K562 (cell line): Measurements from ENCODE around the gene KCNH3. TPM values are rescaled to one million over a fixed set of nuclear protein-coding genes. Genes with fewer than 3 reads are reported as not detected.

Experiments used
- ATAC-seq: fragments of 200-7000 bp; cut with Tn5 transposase; 3 replicates; pipeline ENCODE4 v1.9.1; 2020; ENCODE audit warnings: moderate library complexity
- BruUV-seq: library from RNA; stranded (reverse); fragments of 400-500 nt; replicated peaks from 2 replicates; lab custom pipeline; 2021; lab: Mats Ljungman, UMichigan
- CTCF ChIA-PET: fragments of 300-600 bp; formaldehyde crosslinking; extraction: SDS; loops from one replicate; lab custom pipeline; 2021; ENCODE audit warnings: low intra/inter-chr PET ratio; lab: Yijun Ruan, JAX
- POLR2A ChIA-PET: fragments of 300-600, 350-650 bp; sonication (Branson Sonifier 250); formaldehyde crosslinking; extraction: SDS; loops from one replicate; lab custom pipeline; 2021; ENCODE audit warnings: antibody characterized with exemption, inconsistent platforms; lab: Yijun Ruan, JAX
- DNase-seq, 4 experiments: peaks; one replicate each; pipeline versions ENCODE4 v3.0.0 to v3.0.0-alpha.2; 2011 to 2018; ENCODE audit warnings: low spot score in 3 of 4, mixed read lengths in 3 of 4; ENCODE audit errors: extremely low read depth in 1 of 4
- FAIRE-seq: peaks from 2 replicates; lab custom pipeline; 2011; peaks lifted over from hg19 to GRCh38; lab: Jason Lieb, UNC
- H2AFZ ChIP-seq: 2 replicates; pipeline ENCODE4 v1.6.0; 2011; ENCODE audit warnings: low read depth, low read length, control low read depth, inconsistent platforms
- H3K27ac ChIP-seq: fragments of 200-600 bp; 3 replicates; pipeline ENCODE4 v1.8.0; 2011; ENCODE audit warnings: low read depth, mild to moderate bottlenecking, control low read depth, inconsistent platforms, low read length, moderate library complexity, mixed read lengths; ENCODE audit errors: extremely low read depth
- H3K27me3 ChIP-seq, 2 experiments: fragments of 300-600 bp in 1 of 2; 2 replicates in 1 of 2; 3 replicates in 1 of 2; pipeline versions ENCODE4 v1.6.0 to v1.8.0; 2011; ENCODE audit warnings: inconsistent platforms in 2 of 2, low read length in 2 of 2, mild to moderate bottlenecking in 1 of 2, mixed read lengths in 1 of 2, moderate library complexity in 1 of 2; ENCODE audit not compliant: control insufficient read depth in 2 of 2, insufficient read depth in 2 of 2
- H3K36me3 ChIP-seq: fragments of 300-600 bp; 3 replicates; pipeline ENCODE4 v1.8.0; 2011; ENCODE audit warnings: mild to moderate bottlenecking, low read length, inconsistent platforms; ENCODE audit not compliant: control insufficient read depth, insufficient read depth
- H3K4me1 ChIP-seq, 2 experiments: fragments of 200-600 bp in 1 of 2; replicated peaks in 1 of 2; 2 replicates in 1 of 2; 3 replicates in 1 of 2; pipeline versions ENCODE4 v1.5.1 to v1.8.0; 2011; ENCODE audit warnings: inconsistent platforms in 2 of 2, low read length in 2 of 2, mild to moderate bottlenecking in 1 of 2, mixed read lengths in 1 of 2, moderate library complexity in 1 of 2; ENCODE audit not compliant: control insufficient read depth in 2 of 2, insufficient read depth in 2 of 2
- H3K4me2 ChIP-seq: 2 replicates; pipeline ENCODE4 v1.6.1; 2011; ENCODE audit warnings: low read length, control low read depth, inconsistent platforms, mixed read lengths; ENCODE audit not compliant: insufficient read depth
- H3K4me3 ChIP-seq: fragments of 200-600 bp; sonication (generic), shearing (Covaris generic); 2 replicates; pipeline ENCODE4 v1.5.1; 2016; ENCODE audit warnings: control low read depth, inconsistent platforms
- H3K79me2 ChIP-seq: fragments of 200-600 bp; 3 replicates; pipeline ENCODE4 v1.8.0; 2011; ENCODE audit warnings: low read length, inconsistent platforms; ENCODE audit not compliant: control insufficient read depth, insufficient read depth
- H3K9ac ChIP-seq, 2 experiments: 2 replicates each; pipeline versions ENCODE4 v1.6.0 to v1.6.1; 2011; ENCODE audit warnings: low read depth in 2 of 2, low read length in 2 of 2, control low read depth in 1 of 2, inconsistent platforms in 1 of 2, mild to moderate bottlenecking in 1 of 2, mixed read lengths in 1 of 2; ENCODE audit not compliant: insufficient read depth in 1 of 2
- H3K9me1 ChIP-seq: one replicate; pipeline ENCODE4 v1.6.0; 2011; ENCODE audit warnings: inconsistent platforms, mild to moderate bottlenecking, low read length, moderate library complexity; ENCODE audit not compliant: control insufficient read depth, insufficient read depth
- H3K9me3 ChIP-seq: replicated peaks from 2 replicates; pipeline ENCODE4 v1.5.1; 2011; ENCODE audit warnings: low read depth, low read length, inconsistent platforms; ENCODE audit not compliant: control insufficient read depth, insufficient read depth
- H4K20me1 ChIP-seq: replicated peaks from 2 replicates; pipeline ENCODE4 v1.6.1; 2011; ENCODE audit warnings: low read length, inconsistent platforms, mixed read lengths; ENCODE audit not compliant: control insufficient read depth, insufficient read depth
- CEBPB ChIP-seq: fragments of 450-650 bp; IDR thresholded peaks from 2 replicates; pipeline ENCODE4 v1.6.1; 2016; ENCODE audit warnings: missing genetic modification characterization, missing compliant biosample characterization
- KDM5B ChIP-seq: fragments of 200-600 bp; sonication (generic); IDR thresholded peaks from 2 replicates; pipeline ENCODE4 v1.6.1; 2012; ENCODE audit warnings: low read depth, mild to moderate bottlenecking, moderate library complexity, low read length, control low read depth, inconsistent platforms; ENCODE audit not compliant: insufficient replicate concordance
- NCOA2 ChIP-seq, 2 experiments: fragments of 450-650 bp; IDR thresholded peaks; 2 replicates each; pipeline ENCODE4 v1.6.1; 2018; ENCODE audit warnings: mild to moderate bottlenecking in 2 of 2, moderate library complexity in 1 of 2; ENCODE audit not compliant: partially characterized antibody in 2 of 2
- RBM22 ChIP-seq: fragments of 200-400 bp; formaldehyde crosslinking; IDR thresholded peaks from 2 replicates; pipeline ENCODE4 v1.6.1; 2018; ENCODE audit warnings: low read length, low read depth; ENCODE audit not compliant: poor library complexity, severe bottlenecking
- TAF9B ChIP-seq: fragments of 450-650 bp; IDR thresholded peaks from 2 replicates; pipeline ENCODE4 v1.6.1; 2018; ENCODE audit warnings: mild to moderate bottlenecking; ENCODE audit not compliant: partially characterized antibody
- UBTF ChIP-seq, 2 experiments: IDR thresholded peaks; 2 replicates each; pipeline ENCODE4 v1.6.1; 2012; ENCODE audit warnings: improper control_type of control experiment in 2 of 2, low read depth in 2 of 2, low read length in 2 of 2, borderline replicate concordance in 1 of 2
- YBX1 ChIP-seq: fragments of 450-650 bp; IDR thresholded peaks from 2 replicates; pipeline ENCODE4 v1.7.1; 2016; ENCODE audit warnings: mild to moderate bottlenecking
- YY1 ChIP-seq, 3 experiments: IDR thresholded peaks; 2 replicates each; pipeline ENCODE4 v1.6.1; 2011; ENCODE audit warnings: low read length in 2 of 3, mild to moderate bottlenecking in 2 of 3, moderate library complexity in 2 of 3, borderline replicate concordance in 1 of 3, control low read depth in 1 of 3, low read depth in 1 of 3; ENCODE audit not compliant: insufficient read depth in 3 of 3, insufficient replicate concordance in 2 of 3, control insufficient read depth in 1 of 3, insufficient read length in 1 of 3; ENCODE audit errors: extremely low read depth in 1 of 3
- ZKSCAN8 ChIP-seq: fragments of 200-800 bp; sonication (Bioruptor generic); IDR thresholded peaks from 2 replicates; pipeline ENCODE4 v1.6.1; 2016; ENCODE audit warnings: missing genetic modification characterization, missing compliant biosample characterization
- ZNF212 ChIP-seq: fragments of 450-650 bp; formaldehyde crosslinking; IDR thresholded peaks from 2 replicates; pipeline ENCODE4 v1.4.0; 2020; ENCODE audit warnings: mild to moderate bottlenecking
- WGBS: fragments of 100-300 bp; shearing (Covaris generic); methylation state at CpG from one replicate; pipeline ENCODE4 v1.1.6; 2016; ENCODE audit warnings: low coverage, mixed read lengths; ENCODE audit not compliant: insufficient coverage; ENCODE audit errors: missing lambda C conversion rate; 5-methylcytosine and 5-hydroxymethylcytosine counted together
- in situ Hi-C: fragments of 300-500 bp; cut with MboI; formaldehyde crosslinking; loops from 4 replicates; pipeline ENCODE4 v1.15.0; 2018; ENCODE audit warnings: inconsistent platforms, mixed read lengths
- intact Hi-C: fragments of 100-400 bp; cut with micrococcal nuclease; formaldehyde crosslinking; loops from 2 replicates; pipeline ENCODE4 v1.14.2; 2022
- polyA plus RNA-seq, 8 experiments: library from polyadenylated mRNA; depleted of rRNA in 4 of 8; stranded (reverse) in 5 of 8; unstranded in 3 of 8; fragments of >200 nt; fragmentation: Nextera tagmentation in 2 of 8; fragmentation: Illumina TruSeq in 1 of 8; extraction: Ambion mirVana in 2 of 8; extraction: Trizol in 1 of 8; gene quantifications; 2 replicates each; pipeline versions ENCODE4 v1.2.1 to v1.2.3, GENCODE V29; 2011 to 2014; ENCODE audit warnings: inconsistent platforms in 1 of 8, missing spikeins in 1 of 8
- total RNA-seq, 7 experiments: library from RNA; depleted of rRNA in 6 of 7; stranded (reverse); fragments of >200 nt in 6 of 7; fragmentation: Illumina TruSeq in 2 of 7; extraction: Trizol in 2 of 7; gene quantifications; 2 replicates each; pipeline versions ENCODE4 v1.2.1 to v1.2.3, GENCODE V29; 2011 to 2021; ENCODE audit warnings: low replicate concordance in 1 of 7
- TF ChIP-seq, protein P1 (sequence below): sonication (generic); formaldehyde crosslinking; IDR thresholded peaks from 2 replicates; pipeline ENCODE4 v1.8.0; 2022; ENCODE audit warnings: missing genetic modification reagents, mild to moderate bottlenecking, borderline replicate concordance

Gene KCNH3
- total and polyA plus RNA-seq, 9 of the 15 experiments (the other 6 are each of a cell fraction or from before 2014, with no cell fraction given) = 0.01 to 0.09 TPM; not detected in 7

GRCh38 chr12:49524660-49525324, 14.0 kb upstream of the KCNH3 start:
- Histone ChIP-seq H3K27me3 (no peaks in the 10 kb centered on the region), H3K4me1 (no peaks in the 10 kb centered on the region), H2AFZ (no peak overlapping the region), H3K4me3 (no peak overlapping the region), H4K20me1 (no peaks in the 10 kb centered on the region), H3K36me3 (peaks cover 34% of the 10 kb centered on the region), H3K9ac (no peak overlapping the region), H3K27ac (no peak overlapping the region), H3K9me1 (no peaks in the 10 kb centered on the region), H3K9me3 (no peaks in the 10 kb centered on the region), H3K4me2 (no peak overlapping the region), H3K79me2 (no peaks in the 10 kb centered on the region)
- DNase-seq = no peak
- ChIA-PET POLR2A (interaction anchor here (0.7 to 1.9 kb wide), 2 partner anchors 8 to 12 kb away, joined by 3 to 5 read pairs; no protein-coding TSS in a partner anchor), CTCF (no interaction called here)
- WGBS = 65% methylated on average over 6 of the region's 6 CpGs
- no peak for ATAC-seq
- in situ Hi-C loops = loop anchor here (5.0 kb wide), 1 partner anchor 237 kb away; no protein-coding TSS in a partner anchor
- FAIRE-seq = no peak
- BruUV-seq = no TSS peak
- intact Hi-C loops = no loop called here
- TF ChIP-seq UBTF (IDR thresholded peaks at IDR 0.05; ENCODE audit: borderline replicate concordance in 1 of 2, low read depth in 2 of 2, low read length in 2 of 2) = no peak
- no peak for TF ChIP-seq KDM5B
- TF ChIP-seq RBM22 = no peak
- TF ChIP-seq TAF9B = no peak
- TF ChIP-seq ZKSCAN8 (CRISPR knock-in tag) = no peak
- no peak for TF ChIP-seq YY1 (IDR thresholded peaks at IDR 0.05; ENCODE audit: borderline replicate concordance in 1 of 3, control insufficient read depth in 1 of 3, extremely low read depth in 1 of 3, insufficient read depth in 3 of 3, insufficient read length in 1 of 3, insufficient replicate concordance in 2 of 3, low read depth in 1 of 3, low read length in 2 of 3)
- TF ChIP-seq, protein P1, sequence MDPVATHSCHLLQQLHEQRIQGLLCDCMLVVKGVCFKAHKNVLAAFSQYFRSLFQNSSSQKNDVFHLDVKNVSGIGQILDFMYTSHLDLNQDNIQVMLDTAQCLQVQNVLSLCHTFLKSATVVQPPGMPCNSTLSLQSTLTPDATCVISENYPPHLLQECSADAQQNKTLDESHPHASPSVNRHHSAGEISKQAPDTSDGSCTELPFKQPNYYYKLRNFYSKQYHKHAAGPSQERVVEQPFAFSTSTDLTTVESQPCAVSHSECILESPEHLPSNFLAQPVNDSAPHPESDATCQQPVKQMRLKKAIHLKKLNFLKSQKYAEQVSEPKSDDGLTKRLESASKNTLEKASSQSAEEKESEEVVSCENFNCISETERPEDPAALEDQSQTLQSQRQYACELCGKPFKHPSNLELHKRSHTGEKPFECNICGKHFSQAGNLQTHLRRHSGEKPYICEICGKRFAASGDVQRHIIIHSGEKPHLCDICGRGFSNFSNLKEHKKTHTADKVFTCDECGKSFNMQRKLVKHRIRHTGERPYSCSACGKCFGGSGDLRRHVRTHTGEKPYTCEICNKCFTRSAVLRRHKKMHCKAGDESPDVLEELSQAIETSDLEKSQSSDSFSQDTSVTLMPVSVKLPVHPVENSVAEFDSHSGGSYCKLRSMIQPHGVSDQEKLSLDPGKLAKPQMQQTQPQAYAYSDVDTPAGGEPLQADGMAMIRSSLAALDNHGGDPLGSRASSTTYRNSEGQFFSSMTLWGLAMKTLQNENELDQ (CRISPR knock-in tag) = no peak
- no peak for TF ChIP-seq YBX1
- TF ChIP-seq NCOA2 (IDR thresholded peaks at IDR 0.05; ENCODE audit: partially characterized antibody in 2 of 2) = no peak
- TF ChIP-seq CEBPB = no peak
- TF ChIP-seq ZNF212 = no peak
